CD4-positive, alpha-beta T cell treated with Interleukin-12 subunit alpha and Interleukin-12 subunit beta, for 1 hour (primary cell): ENCODE results near the gene SERPINB2.
"Not testable (repeated sequence)": the region's sequence is repeated elsewhere in the genome, so short reads cannot be mapped to it uniquely, and the experiment has no call there.

Experiments used
- DNase-seq: peaks from one replicate; pipeline ENCODE4 v3.0.0-alpha.2; 2020

SERPINB2 gene

DNA sequence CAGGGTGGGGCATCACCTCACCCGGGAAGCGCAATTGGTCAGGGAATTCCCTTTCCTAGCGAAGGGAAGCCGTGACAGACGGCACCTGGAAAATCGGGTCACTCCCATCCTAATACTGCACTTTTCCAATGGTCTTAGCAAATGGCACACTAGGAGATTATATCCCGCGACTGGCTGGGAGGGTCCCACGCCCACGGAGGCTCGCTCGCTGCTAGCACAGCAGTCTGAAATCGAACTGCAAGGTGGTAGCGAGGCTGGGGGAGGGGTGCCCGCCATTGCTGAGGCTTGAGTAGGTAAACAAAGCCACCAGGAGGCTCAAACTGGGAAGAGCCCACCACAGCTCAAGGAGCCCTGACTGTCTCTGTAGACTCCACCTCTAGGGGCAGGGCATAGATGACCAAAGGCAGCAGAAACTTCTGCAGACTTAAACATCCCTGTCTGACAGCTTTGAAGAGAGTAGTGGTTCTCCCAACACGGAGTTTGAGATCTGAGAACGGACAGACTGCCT, 53.1 kb downstream of the SERPINB2 start:
- DNase-seq, result not testable (repeated sequence)

DNA sequence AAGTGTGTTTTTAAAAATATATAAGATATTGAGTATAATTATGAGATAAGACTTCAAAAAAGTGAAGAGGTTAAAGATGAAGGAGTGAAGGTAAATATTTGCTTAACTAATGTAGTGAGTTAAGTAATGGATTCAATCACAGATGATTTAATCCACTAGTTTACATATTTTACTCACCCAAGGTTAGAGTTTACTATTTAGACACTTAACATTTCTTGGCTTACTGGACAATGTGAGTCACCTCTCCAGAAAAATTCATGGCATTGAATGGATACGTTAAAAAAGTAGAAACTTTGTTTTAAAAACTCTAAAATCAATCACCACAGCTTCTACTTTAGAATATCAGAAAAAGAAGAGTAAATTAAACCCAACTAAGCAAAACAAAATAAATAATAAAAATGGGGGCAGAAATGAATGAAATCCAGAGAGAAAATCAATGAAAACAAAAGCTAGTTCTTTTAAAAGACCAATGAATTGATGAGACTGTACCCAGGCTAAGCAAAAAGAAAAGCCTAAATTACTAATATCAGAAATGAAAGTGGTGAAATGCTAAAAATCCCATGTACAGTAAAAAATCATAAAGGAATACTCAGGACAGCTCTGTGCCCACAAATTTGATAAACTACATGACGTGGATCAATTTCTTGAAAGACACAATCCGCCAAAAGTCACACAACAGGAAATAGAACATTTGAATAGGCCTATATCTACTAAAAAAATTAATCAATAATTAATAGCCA, 59.7 kb downstream of the SERPINB2 start:
- no peak for DNase-seq

DNA sequence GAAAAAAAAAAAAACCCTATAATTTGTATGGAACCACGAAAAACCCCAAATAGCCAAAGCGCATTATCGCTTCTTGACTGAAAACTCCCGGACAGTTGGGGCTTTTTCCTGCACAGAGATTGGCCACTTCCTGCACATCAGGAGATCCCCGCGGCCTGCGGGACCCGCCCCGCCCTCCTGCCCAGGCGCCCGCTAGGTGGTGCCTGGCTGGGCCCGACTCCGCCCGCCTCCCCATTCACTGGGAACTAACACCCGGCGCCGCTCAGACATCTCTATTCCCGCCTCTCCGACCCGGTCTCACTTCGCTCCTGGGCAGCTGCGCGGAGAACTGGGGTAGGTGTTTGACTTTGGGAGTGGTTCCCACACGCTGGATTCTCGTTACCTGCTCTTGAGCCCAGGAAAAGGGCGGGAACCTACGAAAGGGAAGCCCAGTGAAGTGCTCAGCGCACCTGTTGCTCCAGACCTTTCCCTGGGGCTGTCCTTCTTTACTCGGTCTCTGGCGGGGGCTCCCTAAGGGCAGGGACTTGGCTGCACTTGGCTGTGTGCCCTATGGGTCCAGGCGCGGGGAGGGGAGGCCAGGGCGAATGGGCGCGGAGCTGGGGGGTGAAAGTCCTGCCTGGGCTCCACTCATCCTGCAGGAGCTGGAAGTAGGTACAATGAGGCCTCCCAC, 61.7 kb downstream of the SERPINB2 start, which contains the start of gene HMSD:
TSS of gene HMSD (plus strand) at position 234 of the 670 bp plus-strand sequence. CDS start 4,155 bp downstream, outside the sequence.
- peak; percentile 57 for DNase-seq

GRCh38 chr18:63951302-63951705, 63.8 kb downstream of the SERPINB2 start:
- no peak for DNase-seq
